Panc1 (cell line): Measurements from ENCODE around the gene HRH3. TPM values are rescaled to one million over a fixed set of nuclear protein-coding genes. Genes with fewer than 3 reads are reported as not detected.

Source experiments
- ATAC-seq: fragments of 200-7000 bp; cut with Tn5 transposase; 2 replicates; pipeline ENCODE4 v1.9.1; 2020; ENCODE audit warnings: mild to moderate bottlenecking, moderate library complexity
- BruUV-seq: library from RNA; stranded (reverse); fragments of 400-500 nt; replicated peaks from 2 replicates; lab custom pipeline; 2021; lab: Mats Ljungman, UMichigan
- CTCF ChIA-PET: fragments of 300-600 bp; sonication (Branson Sonifier 250); formaldehyde crosslinking; loops from one replicate; lab custom pipeline; 2022; ENCODE audit warnings: antibody characterized with exemption; lab: Charles Lee
- POLR2A ChIA-PET: fragments of 300-600 bp; sonication (Branson Sonifier 250); formaldehyde crosslinking; loops from one replicate; lab custom pipeline; 2022; ENCODE audit warnings: antibody characterized with exemption; lab: Charles Lee
- DNase-seq: peaks from one replicate; pipeline ENCODE4 v3.0.0-alpha.2; 2010; ENCODE audit warnings: low read depth, low spot score
- H3K27ac ChIP-seq: 2 replicates; pipeline ENCODE4 v1.5.1; 2011; ENCODE audit warnings: mild to moderate bottlenecking, low read length, inconsistent platforms
- H3K27me3 ChIP-seq: fragments of 200-500 bp; sonication (Bioruptor generic); 2 replicates; pipeline ENCODE4 v1.6.0; 2014; ENCODE audit warnings: low read length, inconsistent platforms; ENCODE audit not compliant: control insufficient read depth, insufficient read depth
- H3K36me3 ChIP-seq: fragments of 200-500 bp; sonication (Bioruptor generic); 2 replicates; pipeline ENCODE4 v1.5.1; 2014; ENCODE audit warnings: inconsistent platforms, mild to moderate bottlenecking, low read length, moderate library complexity; ENCODE audit not compliant: control insufficient read depth, insufficient read depth
- H3K4me1 ChIP-seq: 2 replicates; pipeline ENCODE4 v1.5.1; 2011; ENCODE audit warnings: inconsistent platforms, mild to moderate bottlenecking, low read length, moderate library complexity; ENCODE audit not compliant: control insufficient read depth, insufficient read depth
- H3K4me3 ChIP-seq, 2 experiments: 2 replicates each; pipeline ENCODE4 v1.5.1; 2011 to 2012; ENCODE audit warnings: low read depth in 2 of 2, low read length in 2 of 2, mild to moderate bottlenecking in 2 of 2, inconsistent platforms in 1 of 2, moderate library complexity in 1 of 2
- H3K9me3 ChIP-seq: fragments of 200-500 bp; sonication (Bioruptor generic); 2 replicates; pipeline ENCODE4 v1.5.1; 2014; ENCODE audit warnings: low read depth, mild to moderate bottlenecking, inconsistent platforms, low read length, moderate library complexity; ENCODE audit not compliant: control insufficient read depth, insufficient read depth
- CTCF ChIP-seq: fragments of 450-650 bp; IDR thresholded peaks from 2 replicates; pipeline ENCODE4 v1.5.1; 2017; ENCODE audit warnings: mild to moderate bottlenecking
- POLR2AphosphoS5 ChIP-seq: IDR thresholded peaks from 2 replicates; pipeline ENCODE4 v1.6.1; 2012; ENCODE audit warnings: mild to moderate bottlenecking, low read depth, low read length, moderate library complexity
- SIN3A ChIP-seq: IDR thresholded peaks from 2 replicates; pipeline ENCODE4 v1.6.1; 2012; ENCODE audit warnings: low read depth, mild to moderate bottlenecking, low read length, moderate library complexity, borderline replicate concordance; ENCODE audit not compliant: insufficient read depth
- TCF7L2 ChIP-seq: IDR thresholded peaks from 2 replicates; pipeline ENCODE4 v1.6.1; 2011; ENCODE audit warnings: mild to moderate bottlenecking, low read depth, low read length, inconsistent platforms
- in situ Hi-C: cut with HindIII; loops from 2 replicates; pipeline ENCODE4 v1.10.0; 2016; ENCODE audit warnings: low sequenced_read_pairs, low pct_unique_long_range_greater_than_20kb
- intact Hi-C: fragments of 100-400 bp; cut with micrococcal nuclease; formaldehyde crosslinking; loops from one replicate; pipeline ENCODE4 v1.10.0; 2022; ENCODE audit not compliant: unreplicated experiment
- total RNA-seq: library from RNA; stranded (reverse); gene quantifications from one replicate; pipeline ENCODE4 v1.2.1, GENCODE V29; 2021; ENCODE audit not compliant: unreplicated experiment
- TF ChIP-seq, protein P1 (sequence below), 2 experiments: IDR thresholded peaks; 2 replicates each; pipeline ENCODE4 v1.6.1; 2011 to 2012; ENCODE audit warnings: low read depth in 2 of 2, control low read depth in 1 of 2, low read length in 1 of 2, mild to moderate bottlenecking in 1 of 2, moderate library complexity in 1 of 2; ENCODE audit not compliant: insufficient read depth in 1 of 2

Gene HRH3
- total RNA-seq, 1 experiment from 2014 or later: 0.10 TPM

GRCh38 chr20:62225820-62226635 lies 6.0 kb upstream of the HRH3 start:
- POLR2A ChIA-PET: no interaction called here
- CTCF ChIA-PET: no interaction called here

GRCh38 chr20:62225026-62225425 lies 4.9 kb upstream of the HRH3 start:
- BruUV-seq: no TSS peak
- CTCF ChIA-PET: no interaction called here

More at GRCh38 chr20:62225820-62226635, 6.0 kb upstream of the HRH3 start:
- no peak for TF ChIP-seq TCF7L2
- no peak for TF ChIP-seq SIN3A
- no peak for TF ChIP-seq CTCF
- TF ChIP-seq, protein P1, sequence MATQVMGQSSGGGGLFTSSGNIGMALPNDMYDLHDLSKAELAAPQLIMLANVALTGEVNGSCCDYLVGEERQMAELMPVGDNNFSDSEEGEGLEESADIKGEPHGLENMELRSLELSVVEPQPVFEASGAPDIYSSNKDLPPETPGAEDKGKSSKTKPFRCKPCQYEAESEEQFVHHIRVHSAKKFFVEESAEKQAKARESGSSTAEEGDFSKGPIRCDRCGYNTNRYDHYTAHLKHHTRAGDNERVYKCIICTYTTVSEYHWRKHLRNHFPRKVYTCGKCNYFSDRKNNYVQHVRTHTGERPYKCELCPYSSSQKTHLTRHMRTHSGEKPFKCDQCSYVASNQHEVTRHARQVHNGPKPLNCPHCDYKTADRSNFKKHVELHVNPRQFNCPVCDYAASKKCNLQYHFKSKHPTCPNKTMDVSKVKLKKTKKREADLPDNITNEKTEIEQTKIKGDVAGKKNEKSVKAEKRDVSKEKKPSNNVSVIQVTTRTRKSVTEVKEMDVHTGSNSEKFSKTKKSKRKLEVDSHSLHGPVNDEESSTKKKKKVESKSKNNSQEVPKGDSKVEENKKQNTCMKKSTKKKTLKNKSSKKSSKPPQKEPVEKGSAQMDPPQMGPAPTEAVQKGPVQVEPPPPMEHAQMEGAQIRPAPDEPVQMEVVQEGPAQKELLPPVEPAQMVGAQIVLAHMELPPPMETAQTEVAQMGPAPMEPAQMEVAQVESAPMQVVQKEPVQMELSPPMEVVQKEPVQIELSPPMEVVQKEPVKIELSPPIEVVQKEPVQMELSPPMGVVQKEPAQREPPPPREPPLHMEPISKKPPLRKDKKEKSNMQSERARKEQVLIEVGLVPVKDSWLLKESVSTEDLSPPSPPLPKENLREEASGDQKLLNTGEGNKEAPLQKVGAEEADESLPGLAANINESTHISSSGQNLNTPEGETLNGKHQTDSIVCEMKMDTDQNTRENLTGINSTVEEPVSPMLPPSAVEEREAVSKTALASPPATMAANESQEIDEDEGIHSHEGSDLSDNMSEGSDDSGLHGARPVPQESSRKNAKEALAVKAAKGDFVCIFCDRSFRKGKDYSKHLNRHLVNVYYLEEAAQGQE (IDR thresholded peaks at IDR 0.05; ENCODE audit: insufficient read depth in 1 of 2, low read depth in 2 of 2, low read length in 1 of 2): no peak
- TF ChIP-seq POLR2AphosphoS5: no peak
- Histone ChIP-seq H3K4me1 (no peaks in the 10 kb centered on the region; the same call in none of the 2 replicates), H3K27ac (no peak overlapping the region), H3K27me3 (no peaks in the 10 kb centered on the region; the same call in 1 of the 2 replicates), H3K4me3 (no peak overlapping the region), H3K9me3 (no peaks in the 10 kb centered on the region), H3K36me3 (no peaks in the 10 kb centered on the region)
- intact Hi-C loops (no loop called here), in situ Hi-C loops (no loop called here)
- DNase-seq (no peak), ATAC-seq (no peak)
- no TSS peak for BruUV-seq

More at GRCh38 chr20:62225026-62225425, 4.9 kb upstream of the HRH3 start:
- Histone ChIP-seq H3K27me3 (no peaks in the 10 kb centered on the region; the same call in 1 of the 2 replicates), H3K27ac (no peak overlapping the region), H3K9me3 (no peaks in the 10 kb centered on the region), H3K4me3 (no peak overlapping the region), H3K36me3 (no peaks in the 10 kb centered on the region), H3K4me1 (no peaks in the 10 kb centered on the region; the same call in none of the 2 replicates)
- POLR2A ChIA-PET: no interaction called here
- intact Hi-C loops (no loop called here), in situ Hi-C loops (no loop called here)
- ATAC-seq (no peak), DNase-seq (no peak)
- no peak for TF ChIP-seq SIN3A
- TF ChIP-seq TCF7L2: no peak
- TF ChIP-seq, protein P1 (IDR thresholded peaks at IDR 0.05; ENCODE audit: insufficient read depth in 1 of 2, low read depth in 2 of 2, low read length in 1 of 2): no peak
- TF ChIP-seq CTCF: no peak
- TF ChIP-seq POLR2AphosphoS5: no peak
